Breast epithelium (tissue), 3 donors: ENCODE results near the gene LTO1.

Source experiments
- CTCF ChIP-seq, 3 donors: fragments of 450-650 bp; IDR thresholded peaks; one replicate each; pipeline ENCODE4 v1.5.1; 2016 to 2017; ENCODE audit warnings: antibody characterized with exemption in 3 of 3, mild to moderate bottlenecking in 3 of 3, moderate library complexity in 3 of 3
- POLR2A ChIP-seq: fragments of 450-650 bp; IDR thresholded peaks from one replicate; pipeline ENCODE4 v1.6.1; 2016; ENCODE audit warnings: antibody characterized with exemption, mild to moderate bottlenecking, moderate library complexity
- POLR2AphosphoS5 ChIP-seq, 3 donors: sonication (generic); formaldehyde crosslinking; IDR thresholded peaks; one replicate each; pipeline ENCODE4 v1.6.1; 2017; ENCODE audit warnings: antibody characterized with exemption in 3 of 3

GRCh38 chr11:69674267-69674885 is 777 bp downstream of the LTO1 start:
- no peak for TF ChIP-seq POLR2A
- no peak for TF ChIP-seq POLR2AphosphoS5 (IDR thresholded peaks at IDR 0.05)
- TF ChIP-seq CTCF (IDR thresholded peaks at IDR 0.05): no peak
